IPS DF 4.7 (cell line): ENCODE measurements around the gene VEPH1.

Experiments
- DNase-seq: peaks from one replicate; pipeline ENCODE4 v3.0.0-alpha.2; 2013; ENCODE audit warnings: low spot score; ENCODE audit errors: extremely low read depth

VEPH1 gene

DNA sequence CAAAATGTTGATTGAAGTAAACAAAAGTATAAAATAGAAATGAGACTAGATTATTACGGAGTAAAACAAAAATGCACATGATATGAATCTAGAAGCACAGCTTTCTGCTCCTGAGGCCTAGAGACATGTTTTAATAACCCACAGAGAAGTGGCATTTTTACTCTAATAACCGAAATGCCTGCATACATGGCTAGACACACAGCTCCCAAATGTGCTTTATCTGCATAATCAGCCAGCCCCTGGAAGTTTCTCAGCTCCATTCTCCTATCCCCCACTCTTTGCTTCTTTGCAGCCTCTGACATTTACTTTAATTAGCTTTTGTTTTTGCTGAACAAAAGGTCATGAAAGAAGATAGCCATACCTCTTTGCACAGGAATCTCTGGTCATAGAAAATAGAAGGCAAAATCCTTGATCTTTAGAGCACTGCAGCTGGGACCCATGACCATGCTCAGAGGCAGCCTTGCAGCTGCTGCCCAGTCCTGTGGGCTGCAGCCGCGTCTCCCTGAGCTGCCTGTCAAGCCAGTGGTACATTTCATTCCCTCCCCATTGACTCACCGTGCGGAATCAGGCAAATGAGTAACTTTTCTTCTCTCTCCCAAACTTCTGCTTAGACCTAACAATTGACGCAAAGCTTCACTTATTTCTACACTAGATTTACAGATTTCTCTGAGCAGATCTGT lies at the start of gene VEPH1:
Gene VEPH1 (minus strand): TSS at position 501 of the 680 bp plus-strand sequence. CDS start 8,067 bp downstream, outside the sequence.
- no peak for DNase-seq

- no peak for DNase-seq
Observed at GRCh38 chr3:157551961-157552360, 48.7 kb upstream of the VEPH1 start.

DNA sequence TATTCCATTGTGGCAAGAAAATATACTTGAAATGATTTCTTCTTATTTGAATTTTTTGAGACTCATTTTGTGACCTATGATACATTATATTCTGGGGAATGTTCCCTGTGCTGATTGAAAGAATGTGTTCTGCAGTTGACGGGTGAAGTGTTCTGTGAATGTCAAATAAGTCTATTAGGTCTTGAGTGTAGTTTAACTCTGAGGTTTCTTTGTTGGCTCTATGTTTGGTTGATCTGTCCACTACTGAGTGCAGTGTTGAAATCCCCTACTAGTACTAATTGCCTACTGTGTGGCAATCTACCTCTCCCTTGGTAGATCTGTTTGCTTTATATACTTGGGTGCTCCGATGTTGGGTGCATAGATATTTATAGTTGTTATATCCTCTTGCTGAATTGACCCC lies 46.3 kb upstream of the VEPH1 start:
- DNase-seq: no peak

DNA sequence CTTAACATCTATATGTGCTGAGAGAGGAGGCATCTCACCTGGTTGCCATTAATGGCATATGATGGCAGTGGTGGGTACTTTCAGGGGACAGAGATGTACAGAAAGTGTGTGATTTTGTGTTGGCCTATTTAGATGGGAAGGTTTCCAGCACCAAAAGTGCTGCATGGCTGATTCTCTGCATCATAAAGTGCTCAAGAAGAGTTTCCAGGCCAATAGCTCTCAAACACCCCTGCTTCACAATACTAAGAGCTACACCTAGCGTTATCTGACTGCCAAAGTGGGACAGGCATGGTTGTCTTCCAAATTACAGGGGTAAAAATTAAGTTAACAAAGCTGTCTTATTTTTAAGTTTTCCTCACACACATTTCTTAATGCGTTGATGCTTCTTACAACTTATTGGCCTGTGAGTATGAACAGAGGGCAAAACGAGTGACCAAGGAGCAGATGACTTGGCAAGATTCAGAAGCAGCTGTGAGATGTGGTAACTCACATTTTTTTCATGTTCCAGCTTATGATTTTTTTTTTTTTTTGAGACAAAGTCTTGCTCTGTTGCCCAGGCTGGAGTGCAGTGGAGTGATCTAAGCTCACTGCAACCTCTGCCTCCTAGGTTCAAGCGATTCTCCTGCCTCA lies 41.4 kb upstream of the VEPH1 start:
- no peak for DNase-seq

- no peak for DNase-seq
Observed at GRCh38 chr3:157543501-157544035, 40.4 kb upstream of the VEPH1 start.

DNA sequence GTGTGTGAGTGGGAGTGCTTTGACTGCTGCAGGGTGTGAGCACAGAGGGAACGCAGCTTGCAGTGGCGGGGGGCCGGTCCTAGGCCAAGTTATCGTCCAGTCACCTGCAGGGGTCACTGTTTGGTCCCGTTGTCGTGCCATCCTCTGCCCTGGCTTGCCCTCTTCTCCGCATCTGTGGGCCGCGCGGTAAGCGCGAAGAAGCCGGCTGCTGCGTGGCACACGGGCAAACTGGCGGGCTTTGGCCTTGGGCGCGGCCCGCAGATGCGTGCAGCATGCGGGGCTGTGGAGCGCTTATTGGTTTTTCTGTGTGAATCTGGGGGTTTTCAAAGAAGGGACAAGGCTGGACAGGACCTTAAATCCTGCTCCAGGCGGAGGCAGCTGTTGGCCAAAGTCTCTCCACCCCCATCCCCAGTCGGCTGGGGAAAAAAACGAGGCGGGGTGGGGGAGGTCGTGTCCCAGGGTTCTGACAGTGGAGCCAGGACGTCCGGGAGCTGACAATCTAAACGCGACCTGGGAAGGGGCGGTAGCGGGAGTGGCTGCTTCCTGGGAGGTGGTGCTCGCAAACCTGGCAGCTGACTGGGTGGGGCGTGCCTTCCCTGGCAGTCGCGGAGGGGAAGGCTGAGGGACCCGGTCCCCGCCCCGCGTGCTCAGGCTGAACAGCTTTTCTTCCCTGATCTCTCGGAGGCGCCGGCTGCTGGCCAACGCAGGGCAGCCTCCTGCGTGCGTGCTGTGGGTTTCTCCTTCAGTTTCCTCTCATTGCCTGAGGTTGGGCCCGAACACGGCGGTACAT lies 39.7 kb upstream of the VEPH1 start:
- DNase-seq: no peak

GRCh38 chr3:157541506-157542236 lies 38.5 kb upstream of the VEPH1 start:
- DNase-seq: no peak

- DNase-seq: no peak
Observed at GRCh38 chr3:157540656-157541055, 37.4 kb upstream of the VEPH1 start.

- no peak for DNase-seq
Observed at GRCh38 chr3:157535667-157536066, 32.5 kb upstream of the VEPH1 start.

GRCh38 chr3:157534725-157535161 lies 31.5 kb upstream of the VEPH1 start:
- no peak for DNase-seq

DNA sequence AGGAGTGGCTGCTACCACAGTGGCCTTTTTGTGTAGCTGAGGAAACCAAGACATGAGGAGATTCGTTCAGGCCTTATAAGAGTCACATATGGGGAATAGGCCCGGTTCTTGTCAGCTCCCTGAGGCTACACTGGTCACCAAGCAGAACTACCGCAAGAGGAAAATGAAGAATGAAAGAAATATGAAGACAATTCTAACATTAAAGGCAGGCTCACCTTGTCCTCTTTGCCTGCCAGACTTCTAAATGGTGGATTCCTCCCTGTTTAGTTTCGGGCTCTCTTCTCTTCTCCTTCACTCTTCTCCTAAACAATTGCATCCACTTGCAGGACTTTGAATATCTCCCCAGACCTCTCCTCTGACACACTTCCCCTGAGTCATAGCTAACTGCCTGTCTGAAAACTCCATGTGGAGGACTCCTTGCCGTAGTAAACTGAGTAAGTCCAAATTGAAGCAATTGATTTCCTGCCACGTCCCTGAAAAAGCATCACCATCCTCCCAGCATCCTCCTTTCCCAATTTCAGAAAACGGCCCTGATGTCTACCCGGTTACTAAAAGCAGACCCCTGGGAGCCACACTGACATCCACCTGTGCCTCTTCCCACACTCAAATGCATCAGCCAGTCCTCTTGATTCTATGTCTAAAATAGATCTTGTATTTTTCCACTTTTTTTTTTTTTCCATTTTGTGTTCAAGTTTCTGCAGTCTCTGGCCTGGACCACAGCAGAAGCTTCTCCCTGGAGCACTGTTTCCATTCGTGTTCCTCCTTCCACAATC lies 30.3 kb upstream of the VEPH1 start:
- no peak for DNase-seq

DNA sequence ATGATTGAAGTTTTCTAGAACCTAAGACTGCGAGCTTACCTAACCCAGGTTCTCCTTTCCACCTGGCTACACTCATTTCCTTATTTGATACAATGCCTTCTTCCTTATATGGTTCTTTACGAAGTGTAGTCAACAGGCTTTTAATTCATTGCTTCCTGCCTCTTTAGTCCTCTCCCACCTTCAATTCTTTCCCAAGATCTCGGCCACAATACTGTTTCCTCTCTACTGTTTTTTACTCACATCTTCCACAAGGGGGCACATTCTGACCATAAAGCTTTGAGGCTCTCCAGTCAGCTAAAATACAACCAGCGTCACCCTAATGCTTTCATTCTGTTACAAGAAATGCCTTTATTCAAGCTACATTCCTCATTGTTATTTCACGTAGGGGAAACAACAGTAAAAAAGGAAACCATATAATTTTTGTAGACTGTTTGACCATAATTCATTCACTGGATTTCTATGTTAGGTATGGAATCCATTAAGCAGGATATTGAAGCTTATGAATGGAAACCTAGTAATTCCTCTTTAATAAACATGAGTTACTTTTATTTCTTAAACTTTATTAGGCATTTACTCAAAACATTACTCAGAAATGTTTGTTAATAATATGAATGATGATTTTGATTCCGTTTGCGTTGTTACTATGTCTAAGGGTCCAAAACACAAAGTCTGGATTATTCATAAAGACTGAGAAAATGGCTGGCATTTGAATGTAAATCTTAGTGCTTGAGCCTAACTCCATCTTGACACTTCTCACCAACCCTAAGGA lies 29.5 kb upstream of the VEPH1 start:
- DNase-seq: peak; percentile 74

DNA sequence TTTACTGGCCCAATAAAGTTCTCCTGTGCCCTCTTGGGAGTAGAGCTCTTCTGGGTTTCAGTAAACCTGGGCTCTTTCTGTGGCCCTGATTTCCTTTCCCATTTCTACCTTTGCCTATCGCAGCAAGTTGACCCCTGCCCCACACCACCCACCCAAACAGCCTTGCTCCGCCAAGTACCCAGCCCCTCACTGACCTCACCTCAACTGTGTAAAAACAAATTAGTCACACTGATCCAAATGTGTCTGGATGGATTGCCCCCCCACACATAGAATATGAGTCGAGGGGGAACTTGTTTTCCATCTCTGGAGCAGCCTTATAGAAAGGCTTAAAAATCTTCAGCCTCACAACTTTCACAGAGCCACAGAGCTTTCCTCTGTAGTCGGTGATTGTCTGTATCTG lies 28.6 kb upstream of the VEPH1 start:
- no peak for DNase-seq

- no peak for DNase-seq
Observed at GRCh38 chr3:157531301-157531660, 28.1 kb upstream of the VEPH1 start.

- DNase-seq: no peak
Observed at GRCh38 chr3:157530637-157531300, 27.6 kb upstream of the VEPH1 start.

DNA sequence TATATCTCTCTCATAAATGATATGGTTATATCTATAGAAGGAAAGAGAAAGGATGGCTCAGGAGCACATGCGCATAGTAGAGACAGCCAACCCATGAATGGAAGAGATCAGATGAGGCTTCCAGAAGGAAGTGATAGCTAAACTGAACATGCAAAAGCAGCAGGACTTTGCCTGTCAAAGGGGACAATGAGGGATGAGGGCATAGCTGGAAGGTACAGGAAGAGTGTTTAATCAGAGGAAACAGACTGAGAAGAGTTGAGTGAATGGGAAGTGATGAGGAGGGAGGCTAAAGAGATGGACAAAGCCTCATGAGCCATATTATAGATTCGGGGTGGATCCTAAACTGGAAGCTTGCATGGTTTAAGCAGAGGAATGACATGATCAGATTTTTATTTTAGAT lies 26.5 kb upstream of the VEPH1 start:
- DNase-seq: no peak

- DNase-seq: no peak
Observed at GRCh38 chr3:157529085-157529484, 25.9 kb upstream of the VEPH1 start.

GRCh38 chr3:157527131-157527881 lies 24.1 kb upstream of the VEPH1 start:
- no peak for DNase-seq

GRCh38 chr3:157526036-157526435 lies 22.8 kb upstream of the VEPH1 start:
- DNase-seq: no peak
